ENCODE data around the gene AMER3. TPM values are rescaled to one million over a fixed set of nuclear protein-coding genes. Genes with fewer than 3 reads are reported as not detected.

Gene AMER3
- polyA plus RNA-seq, 1 experiment: not detected

DNA sequence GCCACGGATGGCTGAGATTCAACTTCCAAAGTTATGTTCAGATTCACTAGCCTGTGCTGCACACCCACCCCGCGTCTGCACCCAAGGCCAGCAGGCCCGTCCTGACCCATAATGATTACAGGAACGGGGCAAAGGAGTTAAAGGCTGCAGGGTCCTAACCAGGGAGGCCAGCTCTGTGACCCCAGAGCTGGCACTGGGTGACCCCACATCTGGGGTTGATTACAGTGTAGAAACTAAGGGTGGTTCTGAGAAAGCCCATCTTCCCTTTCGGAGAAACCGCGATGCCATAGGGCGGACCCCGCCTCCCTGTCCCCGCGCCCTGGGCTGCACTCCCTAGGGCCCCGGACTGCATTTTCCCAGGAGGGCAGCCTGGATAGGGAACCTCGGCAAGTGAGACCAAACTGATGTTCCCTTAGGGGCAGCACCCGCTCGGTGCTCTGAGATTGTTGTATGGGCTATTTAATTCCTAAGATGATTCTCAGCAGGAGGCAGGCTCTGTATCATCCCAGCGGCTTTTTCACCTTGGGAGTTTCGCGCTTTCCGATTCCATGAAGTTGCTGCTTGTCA lies 28.6 kb upstream of the AMER3 start:
- Histone ChIP-seq H3K27ac (ENCODE audit: low read depth, low read length) (no peak overlapping the region), H3K27me3 (ENCODE audit: control insufficient read depth, insufficient read depth, low read length) (no peaks in the 10 kb centered on the region), H3K9me3 (ENCODE audit: control insufficient read depth, insufficient read depth, low read length) (peaks cover 4% of the 10 kb centered on the region), H3K4me3 (ENCODE audit: low read depth, low read length) (peak overlapping the region; percentile 61)
- TF ChIP-seq, protein P1, sequence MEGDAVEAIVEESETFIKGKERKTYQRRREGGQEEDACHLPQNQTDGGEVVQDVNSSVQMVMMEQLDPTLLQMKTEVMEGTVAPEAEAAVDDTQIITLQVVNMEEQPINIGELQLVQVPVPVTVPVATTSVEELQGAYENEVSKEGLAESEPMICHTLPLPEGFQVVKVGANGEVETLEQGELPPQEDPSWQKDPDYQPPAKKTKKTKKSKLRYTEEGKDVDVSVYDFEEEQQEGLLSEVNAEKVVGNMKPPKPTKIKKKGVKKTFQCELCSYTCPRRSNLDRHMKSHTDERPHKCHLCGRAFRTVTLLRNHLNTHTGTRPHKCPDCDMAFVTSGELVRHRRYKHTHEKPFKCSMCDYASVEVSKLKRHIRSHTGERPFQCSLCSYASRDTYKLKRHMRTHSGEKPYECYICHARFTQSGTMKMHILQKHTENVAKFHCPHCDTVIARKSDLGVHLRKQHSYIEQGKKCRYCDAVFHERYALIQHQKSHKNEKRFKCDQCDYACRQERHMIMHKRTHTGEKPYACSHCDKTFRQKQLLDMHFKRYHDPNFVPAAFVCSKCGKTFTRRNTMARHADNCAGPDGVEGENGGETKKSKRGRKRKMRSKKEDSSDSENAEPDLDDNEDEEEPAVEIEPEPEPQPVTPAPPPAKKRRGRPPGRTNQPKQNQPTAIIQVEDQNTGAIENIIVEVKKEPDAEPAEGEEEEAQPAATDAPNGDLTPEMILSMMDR (IDR thresholded peaks at IDR 0.05; ENCODE audit: low read depth, low read length): no peak
- POLR2A ChIA-PET: no interaction called here
- CTCF ChIA-PET: no interaction called here
- no peak for DNase-seq (ENCODE audit: low read depth, low spot score)

DNA sequence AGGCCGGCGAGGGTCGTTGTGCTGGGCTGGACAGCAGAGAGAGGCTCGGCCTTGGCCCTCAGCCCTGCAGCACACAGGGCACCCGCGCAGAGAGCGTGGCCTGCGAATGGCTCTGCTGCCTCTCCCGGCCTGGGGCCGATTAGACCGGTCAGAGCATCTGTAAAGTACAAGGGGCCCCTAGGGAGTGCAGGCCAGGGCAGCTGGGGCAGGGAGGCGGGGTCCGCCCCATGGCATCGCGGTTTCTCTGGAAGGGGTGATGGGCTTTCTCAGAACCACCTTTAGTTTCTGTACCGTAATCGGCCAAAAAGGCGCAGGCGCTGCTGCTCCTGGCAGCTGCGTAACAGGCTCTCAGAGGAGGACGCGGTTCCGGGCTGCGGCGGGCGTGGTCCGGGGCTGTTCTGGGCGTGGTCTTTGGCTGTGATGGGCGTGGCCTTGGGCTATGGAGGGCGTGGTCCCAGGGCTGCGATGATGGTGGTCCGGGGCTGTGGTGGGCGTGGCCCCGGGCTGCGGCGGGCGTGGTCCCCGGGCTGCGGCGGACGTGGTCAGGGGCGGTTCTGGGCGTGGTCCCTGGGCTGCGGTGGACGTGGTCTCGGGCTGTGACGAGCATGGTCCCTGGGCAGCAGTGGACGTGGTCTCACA lies 27.9 kb upstream of the AMER3 start:
- TF ChIP-seq, protein P1 (IDR thresholded peaks at IDR 0.05; ENCODE audit: low read depth, low read length): no peak
- Histone ChIP-seq H3K4me3 (ENCODE audit: low read depth, low read length) (peak overlapping the region; percentile 61), H3K27ac (ENCODE audit: low read depth, low read length) (no peak overlapping the region), H3K9me3 (ENCODE audit: control insufficient read depth, insufficient read depth, low read length) (peaks cover 4% of the 10 kb centered on the region), H3K27me3 (ENCODE audit: control insufficient read depth, insufficient read depth, low read length) (no peaks in the 10 kb centered on the region)
- ChIA-PET POLR2A (no interaction called here), CTCF (no interaction called here)
- no peak for DNase-seq (ENCODE audit: low read depth, low spot score)

DNA sequence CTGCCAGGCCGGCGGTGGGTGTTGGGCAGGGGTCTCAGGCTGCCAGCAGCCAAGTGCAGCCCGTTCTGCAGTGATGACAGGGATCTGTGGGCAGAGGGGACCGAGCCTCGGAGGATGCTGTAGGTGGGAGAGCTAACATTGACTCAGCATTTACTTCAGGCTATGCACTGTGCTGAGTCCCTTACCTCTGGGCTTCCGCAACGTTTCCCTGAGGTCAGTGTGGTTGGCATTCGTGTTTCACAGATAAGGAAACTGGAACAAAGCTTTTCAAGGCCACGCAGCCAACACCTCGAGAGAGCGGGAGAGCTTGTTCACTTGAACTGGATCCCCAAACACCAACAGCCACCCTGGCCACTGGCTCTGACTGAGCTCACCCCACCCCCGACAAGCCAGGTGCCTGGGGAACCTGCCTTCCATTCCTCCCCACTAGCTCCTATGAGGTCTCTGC lies 27.3 kb upstream of the AMER3 start:
- peaks cover 4% of the 10 kb centered on the region for H3K9me3 ChIP-seq (ENCODE audit: control insufficient read depth, insufficient read depth, low read length)
- DNase-seq (ENCODE audit: low read depth, low spot score): no peak
- POLR2A ChIA-PET: no interaction called here
- H3K27me3 ChIP-seq (ENCODE audit: control insufficient read depth, insufficient read depth, low read length): no peaks in the 10 kb centered on the region
- CTCF ChIA-PET: no interaction called here
- TF ChIP-seq, protein P1 (IDR thresholded peaks at IDR 0.05; ENCODE audit: low read depth, low read length): no peak
- peak overlapping the region; percentile 61; the same call in 1 of the 2 replicates for H3K4me3 ChIP-seq (ENCODE audit: low read depth, low read length)
- H3K27ac ChIP-seq (ENCODE audit: low read depth, low read length): no peak overlapping the region

DNA sequence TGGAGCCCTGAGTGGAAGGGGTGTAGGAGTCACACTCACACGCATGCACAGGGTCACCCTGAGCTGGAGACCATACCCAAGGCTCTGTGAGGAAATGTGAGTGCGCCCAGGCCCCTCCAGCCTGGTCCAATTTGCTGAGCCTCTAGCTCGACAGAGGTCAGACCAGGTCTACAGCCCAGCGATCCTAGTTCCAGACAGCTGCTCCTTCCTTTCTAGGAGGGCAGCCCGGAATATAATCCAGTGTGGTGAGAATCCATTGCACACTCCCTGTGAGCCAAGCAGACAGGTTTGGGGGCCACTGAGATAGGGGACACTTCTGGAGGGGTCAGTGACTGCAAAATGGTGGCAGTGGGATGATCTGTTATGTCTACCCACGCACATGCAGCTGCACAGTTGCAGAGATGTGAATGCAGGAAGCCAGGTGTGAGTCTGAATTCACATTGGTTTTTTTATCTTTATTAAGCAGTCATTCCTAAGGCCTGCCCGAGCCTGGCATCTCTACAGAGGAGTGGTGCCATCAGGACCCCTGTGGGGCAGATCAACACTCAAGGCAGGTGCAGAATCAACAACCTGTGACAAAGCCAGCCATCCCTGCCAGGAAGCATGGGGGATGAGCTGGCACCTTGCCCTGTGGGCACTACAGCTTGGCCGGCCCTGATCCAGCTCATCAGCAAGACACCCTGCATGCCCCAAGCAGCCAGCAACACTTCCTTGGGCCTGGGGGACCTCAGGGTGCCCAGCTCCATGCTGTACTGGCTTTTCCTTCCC lies 26.6 kb upstream of the AMER3 start, which contains the start of gene GPR148:
Gene GPR148 (plus strand): TSS at position 522 of the 768 bp plus-strand sequence. CDS start 82 bp downstream, at position 604.
- H3K4me3 ChIP-seq (ENCODE audit: low read depth, low read length): no peak within 1 kb of the TSS
- no peak for DNase-seq (ENCODE audit: low read depth, low spot score)
- H3K9me3 ChIP-seq (ENCODE audit: control insufficient read depth, insufficient read depth, low read length): peaks cover 4% of the 10 kb centered on the region
- no peak within 1 kb of the TSS for H3K27ac ChIP-seq (ENCODE audit: low read depth, low read length)
- H3K27me3 ChIP-seq (ENCODE audit: control insufficient read depth, insufficient read depth, low read length): no peaks in the 10 kb centered on the region
- ChIA-PET POLR2A (no interaction called here), CTCF (no interaction called here)
- TF ChIP-seq, protein P1 (IDR thresholded peaks at IDR 0.05; ENCODE audit: low read depth, low read length): no peak

Data from AG04450 (cell line).